NCI-H2171 (cell line): ENCODE measurements around the gene APOL4.
"Not testable (repeated sequence)": the region's sequence is repeated elsewhere in the genome, so short reads cannot be mapped to it uniquely, and the experiment has no call there.

Source experiments
- DNase-seq: peaks from one replicate; lab custom pipeline; 2025; lab: John Stamatoyannopoulos, UW

Gene APOL4

GRCh38 chr22:36153501-36154422, 47.8 kb downstream of the APOL4 start:
- no peak for DNase-seq

- not testable (repeated sequence) for DNase-seq
These were observed 48.8 kb downstream of the APOL4 start for GRCh38 chr22:36152821-36153220.

- no peak for DNase-seq
These were observed 49.5 kb downstream of the APOL4 start for GRCh38 chr22:36152088-36152487.

- no peak for DNase-seq
These were observed 50.5 kb downstream of the APOL4 start for GRCh38 chr22:36151006-36151595.

- DNase-seq: no peak
These were observed 52.2 kb downstream of the APOL4 start for GRCh38 chr22:36149441-36149840.

- DNase-seq: no peak
These were observed 53.2 kb downstream of the APOL4 start for GRCh38 chr22:36148411-36148810.

GRCh38 chr22:36147196-36147791, 54.3 kb downstream of the APOL4 start:
- no peak for DNase-seq

GRCh38 chr22:36145881-36146280, 55.7 kb downstream of the APOL4 start:
- no peak for DNase-seq

GRCh38 chr22:36144886-36145541, 56.6 kb downstream of the APOL4 start:
- no peak for DNase-seq

- no peak for DNase-seq
These were observed 57.7 kb downstream of the APOL4 start for GRCh38 chr22:36143956-36144355.

- no peak for DNase-seq
These were observed 58.4 kb downstream of the APOL4 start for GRCh38 chr22:36143066-36143815.

- no peak for DNase-seq
These were observed 60.1 kb downstream of the APOL4 start for GRCh38 chr22:36141481-36141880.
